HUES48 (cell line): ENCODE measurements around the gene CEACAM5.

Experiments used
- H3K27ac ChIP-seq: one replicate; pipeline ENCODE4 v1.7.0; 2013; ENCODE audit warnings: low read depth, low read length, inconsistent platforms
- H3K27me3 ChIP-seq: 2 replicates; pipeline ENCODE4 v1.6.1; 2013; ENCODE audit warnings: mild to moderate bottlenecking, low read length; ENCODE audit not compliant: control insufficient read depth, insufficient read depth
- H3K36me3 ChIP-seq: 2 replicates; pipeline ENCODE4 v1.6.1; 2013; ENCODE audit warnings: low read length; ENCODE audit not compliant: control insufficient read depth, insufficient read depth
- H3K4me1 ChIP-seq: 2 replicates; pipeline ENCODE4 v1.6.1; 2013; ENCODE audit warnings: mild to moderate bottlenecking, low read length; ENCODE audit not compliant: control insufficient read depth, insufficient read depth
- H3K4me3 ChIP-seq: 2 replicates; pipeline ENCODE4 v1.5.1; 2013; ENCODE audit warnings: mild to moderate bottlenecking, low read depth, low read length
- H3K9ac ChIP-seq: 2 replicates; pipeline ENCODE4 v1.6.1; 2013; ENCODE audit warnings: mild to moderate bottlenecking, low read depth, low read length, moderate library complexity
- H3K9me3 ChIP-seq: 2 replicates; pipeline ENCODE4 v1.6.1; 2013; ENCODE audit warnings: low read length; ENCODE audit not compliant: control insufficient read depth, insufficient read depth

The CEACAM5 gene

GRCh38 chr19:41708481-41708880, at the start of gene CEACAM5:
Gene CEACAM5 (plus strand): TSS chr19:41708626. CDS start chr19:41708732, 106 bp downstream.
- H3K36me3 ChIP-seq, result no peaks in the 10 kb centered on the region
- peaks cover 16% of the 10 kb centered on the region; the same call in 1 of the 2 replicates for H3K9me3 ChIP-seq
- H3K9ac ChIP-seq, result no peak within 1 kb of the TSS
- H3K4me3 ChIP-seq, result no peak within 1 kb of the TSS
- H3K27me3 ChIP-seq, result no peaks in the 10 kb centered on the region
- H3K27ac ChIP-seq, result no peak within 1 kb of the TSS
- H3K4me1 ChIP-seq, result no peaks in the 10 kb centered on the region

GRCh38 chr19:41666075-41666474, 42.4 kb upstream of the CEACAM5 start:
- H3K9ac ChIP-seq, result no peak overlapping the region
- H3K9me3 ChIP-seq, result peaks cover 59% of the 10 kb centered on the region
- H3K27me3 ChIP-seq, result no peaks in the 10 kb centered on the region
- H3K27ac ChIP-seq, result no peak overlapping the region
- no peak overlapping the region for H3K4me3 ChIP-seq
- H3K4me1 ChIP-seq, result no peaks in the 10 kb centered on the region
- H3K36me3 ChIP-seq, result no peaks in the 10 kb centered on the region

- Histone ChIP-seq H3K27me3 (no peaks in the 10 kb centered on the region), H3K4me1 (no peaks in the 10 kb centered on the region), H3K36me3 (no peaks in the 10 kb centered on the region), H3K9ac (no peak overlapping the region), H3K27ac (no peak overlapping the region), H3K4me3 (no peak overlapping the region), H3K9me3 (peaks cover 57% of the 10 kb centered on the region)
These were observed 40.1 kb upstream of the CEACAM5 start for GRCh38 chr19:41668315-41668714.

- no peaks in the 10 kb centered on the region for H3K4me1 ChIP-seq
- H3K9me3 ChIP-seq, result peaks cover 57% of the 10 kb centered on the region
- no peaks in the 10 kb centered on the region for H3K36me3 ChIP-seq
- no peak overlapping the region for H3K27ac ChIP-seq
- no peaks in the 10 kb centered on the region for H3K27me3 ChIP-seq
- no peak overlapping the region for H3K9ac ChIP-seq
- H3K4me3 ChIP-seq, result no peak overlapping the region
These were observed 37.7 kb upstream of the CEACAM5 start for GRCh38 chr19:41670755-41671154.

- Histone ChIP-seq H3K4me3 (no peak overlapping the region), H3K27me3 (no peaks in the 10 kb centered on the region), H3K27ac (no peak overlapping the region), H3K4me1 (no peaks in the 10 kb centered on the region), H3K36me3 (no peaks in the 10 kb centered on the region), H3K9ac (no peak overlapping the region), H3K9me3 (peaks cover 54% of the 10 kb centered on the region)
These were observed 36.9 kb upstream of the CEACAM5 start for GRCh38 chr19:41671486-41671885.

- no peak overlapping the region for H3K4me3 ChIP-seq
- no peaks in the 10 kb centered on the region for H3K27me3 ChIP-seq
- peaks cover 63% of the 10 kb centered on the region for H3K9me3 ChIP-seq
- H3K9ac ChIP-seq, result no peak overlapping the region
- H3K27ac ChIP-seq, result no peak overlapping the region
- no peaks in the 10 kb centered on the region for H3K4me1 ChIP-seq
- H3K36me3 ChIP-seq, result no peaks in the 10 kb centered on the region
These were observed 26.0 kb upstream of the CEACAM5 start for GRCh38 chr19:41682437-41682836.

- Histone ChIP-seq H3K9ac (no peak overlapping the region), H3K9me3 (peaks cover 48% of the 10 kb centered on the region), H3K27ac (no peak overlapping the region), H3K4me3 (no peak overlapping the region), H3K36me3 (no peaks in the 10 kb centered on the region), H3K27me3 (no peaks in the 10 kb centered on the region), H3K4me1 (no peaks in the 10 kb centered on the region)
These were observed 21.0 kb upstream of the CEACAM5 start for GRCh38 chr19:41687419-41687818.

GRCh38 chr19:41688098-41688497, 20.3 kb upstream of the CEACAM5 start, which contains the start of gene CEACAM7:
Gene CEACAM7 (minus strand): TSS chr19:41688270. CDS start chr19:41688165, 105 bp downstream.
- Histone ChIP-seq H3K4me1 (no peaks in the 10 kb centered on the region), H3K9me3 (peaks cover 42% of the 10 kb centered on the region), H3K36me3 (no peaks in the 10 kb centered on the region), H3K27ac (no peak within 1 kb of the TSS), H3K27me3 (no peaks in the 10 kb centered on the region), H3K4me3 (no peak within 1 kb of the TSS), H3K9ac (no peak within 1 kb of the TSS)

GRCh38 chr19:41688687-41689086, 19.7 kb upstream of the CEACAM5 start:
- Histone ChIP-seq H3K9ac (no peak overlapping the region), H3K27me3 (no peaks in the 10 kb centered on the region)

GRCh38 chr19:41689993-41690800, 18.2 kb upstream of the CEACAM5 start:
- no peak overlapping the region for H3K9ac ChIP-seq
- no peaks in the 10 kb centered on the region for H3K27me3 ChIP-seq
- no peak overlapping the region for H3K27ac ChIP-seq
- no peaks in the 10 kb centered on the region for H3K4me1 ChIP-seq
- no peak overlapping the region for H3K4me3 ChIP-seq
- no peaks in the 10 kb centered on the region for H3K36me3 ChIP-seq
- H3K9me3 ChIP-seq, result peaks cover 29% of the 10 kb centered on the region; the same call in 1 of the 2 replicates

More at GRCh38 chr19:41688687-41689086, 19.7 kb upstream of the CEACAM5 start:
- Histone ChIP-seq H3K9me3 (peaks cover 36% of the 10 kb centered on the region), H3K36me3 (no peaks in the 10 kb centered on the region), H3K27ac (no peak overlapping the region), H3K4me1 (no peaks in the 10 kb centered on the region), H3K4me3 (no peak overlapping the region)

- no peak overlapping the region for H3K4me3 ChIP-seq
- H3K9me3 ChIP-seq, result peaks cover 24% of the 10 kb centered on the region; the same call in 1 of the 2 replicates
- no peaks in the 10 kb centered on the region for H3K4me1 ChIP-seq
- no peaks in the 10 kb centered on the region for H3K36me3 ChIP-seq
- no peaks in the 10 kb centered on the region for H3K27me3 ChIP-seq
- H3K9ac ChIP-seq, result no peak overlapping the region
- no peak overlapping the region for H3K27ac ChIP-seq
These were observed 17.7 kb upstream of the CEACAM5 start for GRCh38 chr19:41690801-41691065.
